ENCODE data around the gene MIDN. TPM values are rescaled to one million over a fixed set of nuclear protein-coding genes. Genes with fewer than 3 reads are reported as not detected.

Gene MIDN
- total and polyA plus RNA-seq, 10 of the 15 experiments (the other 5 are each of a cell fraction or from before 2014, with no cell fraction given): 0.38 to 51.5 (median 7.2) TPM

DNA sequence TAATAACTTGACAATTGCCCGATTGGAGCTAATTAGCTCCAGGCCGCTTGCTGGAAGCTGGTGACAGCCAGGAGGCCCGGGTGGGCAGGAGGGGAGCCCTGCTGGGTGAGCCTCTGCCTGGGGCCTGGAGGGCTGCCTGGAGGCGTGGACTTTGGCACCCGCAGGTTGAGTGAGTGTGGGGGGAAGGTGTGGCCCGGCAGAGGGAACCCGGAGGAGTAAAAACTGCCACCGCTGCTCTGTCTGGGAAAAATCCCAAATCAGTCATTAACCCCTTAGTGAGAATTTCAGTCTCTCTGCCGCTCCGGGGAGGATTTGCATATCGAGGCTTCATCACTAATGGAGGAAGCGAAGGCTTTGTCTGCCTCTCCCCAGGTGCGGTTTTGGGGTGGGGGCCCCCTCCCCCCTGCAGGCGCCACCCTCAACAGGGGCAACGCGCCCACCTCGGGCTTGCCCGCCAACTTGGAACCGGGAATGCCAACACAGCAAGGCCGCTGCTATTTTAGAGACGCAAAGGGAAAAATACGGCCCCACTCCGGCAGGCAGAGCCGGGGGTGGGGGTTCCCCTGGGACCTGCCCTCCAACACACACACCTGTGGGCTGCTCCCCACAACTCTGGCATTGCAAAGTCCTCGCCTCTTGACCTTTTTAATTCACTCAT lies 43.5 kb downstream of the MIDN start (continued):
- TF ChIP-seq, protein P1, sequence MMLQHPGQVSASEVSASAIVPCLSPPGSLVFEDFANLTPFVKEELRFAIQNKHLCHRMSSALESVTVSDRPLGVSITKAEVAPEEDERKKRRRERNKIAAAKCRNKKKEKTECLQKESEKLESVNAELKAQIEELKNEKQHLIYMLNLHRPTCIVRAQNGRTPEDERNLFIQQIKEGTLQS (IDR thresholded peaks at IDR 0.05; ENCODE audit: borderline replicate concordance, extremely low read depth, low read depth, low read length): no peak
- TF ChIP-seq, protein P2, sequence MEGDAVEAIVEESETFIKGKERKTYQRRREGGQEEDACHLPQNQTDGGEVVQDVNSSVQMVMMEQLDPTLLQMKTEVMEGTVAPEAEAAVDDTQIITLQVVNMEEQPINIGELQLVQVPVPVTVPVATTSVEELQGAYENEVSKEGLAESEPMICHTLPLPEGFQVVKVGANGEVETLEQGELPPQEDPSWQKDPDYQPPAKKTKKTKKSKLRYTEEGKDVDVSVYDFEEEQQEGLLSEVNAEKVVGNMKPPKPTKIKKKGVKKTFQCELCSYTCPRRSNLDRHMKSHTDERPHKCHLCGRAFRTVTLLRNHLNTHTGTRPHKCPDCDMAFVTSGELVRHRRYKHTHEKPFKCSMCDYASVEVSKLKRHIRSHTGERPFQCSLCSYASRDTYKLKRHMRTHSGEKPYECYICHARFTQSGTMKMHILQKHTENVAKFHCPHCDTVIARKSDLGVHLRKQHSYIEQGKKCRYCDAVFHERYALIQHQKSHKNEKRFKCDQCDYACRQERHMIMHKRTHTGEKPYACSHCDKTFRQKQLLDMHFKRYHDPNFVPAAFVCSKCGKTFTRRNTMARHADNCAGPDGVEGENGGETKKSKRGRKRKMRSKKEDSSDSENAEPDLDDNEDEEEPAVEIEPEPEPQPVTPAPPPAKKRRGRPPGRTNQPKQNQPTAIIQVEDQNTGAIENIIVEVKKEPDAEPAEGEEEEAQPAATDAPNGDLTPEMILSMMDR (IDR thresholded peaks at IDR 0.05 in 2 of 3, conservative IDR thresholded peaks at IDR 0.05 in 1 of 3; ENCODE audit: control insufficient read depth in 2 of 3, extremely low read depth in 1 of 3, insufficient read depth in 1 of 3, low read depth in 3 of 3, low read length in 3 of 3): no peak
- TF ChIP-seq, protein P3, sequence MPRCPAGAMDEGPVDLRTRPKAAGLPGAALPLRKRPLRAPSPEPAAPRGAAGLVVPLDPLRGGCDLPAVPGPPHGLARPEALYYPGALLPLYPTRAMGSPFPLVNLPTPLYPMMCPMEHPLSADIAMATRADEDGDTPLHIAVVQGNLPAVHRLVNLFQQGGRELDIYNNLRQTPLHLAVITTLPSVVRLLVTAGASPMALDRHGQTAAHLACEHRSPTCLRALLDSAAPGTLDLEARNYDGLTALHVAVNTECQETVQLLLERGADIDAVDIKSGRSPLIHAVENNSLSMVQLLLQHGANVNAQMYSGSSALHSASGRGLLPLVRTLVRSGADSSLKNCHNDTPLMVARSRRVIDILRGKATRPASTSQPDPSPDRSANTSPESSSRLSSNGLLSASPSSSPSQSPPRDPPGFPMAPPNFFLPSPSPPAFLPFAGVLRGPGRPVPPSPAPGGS (IDR thresholded peaks at IDR 0.05; ENCODE audit: borderline replicate concordance, insufficient read depth, low read depth, low read length, poor library complexity, severe bottlenecking): no peak
- TF ChIP-seq CHD2 (IDR thresholded peaks at IDR 0.05; ENCODE audit: borderline replicate concordance, low read depth, low read length): no peak
- TF ChIP-seq, protein P4, sequence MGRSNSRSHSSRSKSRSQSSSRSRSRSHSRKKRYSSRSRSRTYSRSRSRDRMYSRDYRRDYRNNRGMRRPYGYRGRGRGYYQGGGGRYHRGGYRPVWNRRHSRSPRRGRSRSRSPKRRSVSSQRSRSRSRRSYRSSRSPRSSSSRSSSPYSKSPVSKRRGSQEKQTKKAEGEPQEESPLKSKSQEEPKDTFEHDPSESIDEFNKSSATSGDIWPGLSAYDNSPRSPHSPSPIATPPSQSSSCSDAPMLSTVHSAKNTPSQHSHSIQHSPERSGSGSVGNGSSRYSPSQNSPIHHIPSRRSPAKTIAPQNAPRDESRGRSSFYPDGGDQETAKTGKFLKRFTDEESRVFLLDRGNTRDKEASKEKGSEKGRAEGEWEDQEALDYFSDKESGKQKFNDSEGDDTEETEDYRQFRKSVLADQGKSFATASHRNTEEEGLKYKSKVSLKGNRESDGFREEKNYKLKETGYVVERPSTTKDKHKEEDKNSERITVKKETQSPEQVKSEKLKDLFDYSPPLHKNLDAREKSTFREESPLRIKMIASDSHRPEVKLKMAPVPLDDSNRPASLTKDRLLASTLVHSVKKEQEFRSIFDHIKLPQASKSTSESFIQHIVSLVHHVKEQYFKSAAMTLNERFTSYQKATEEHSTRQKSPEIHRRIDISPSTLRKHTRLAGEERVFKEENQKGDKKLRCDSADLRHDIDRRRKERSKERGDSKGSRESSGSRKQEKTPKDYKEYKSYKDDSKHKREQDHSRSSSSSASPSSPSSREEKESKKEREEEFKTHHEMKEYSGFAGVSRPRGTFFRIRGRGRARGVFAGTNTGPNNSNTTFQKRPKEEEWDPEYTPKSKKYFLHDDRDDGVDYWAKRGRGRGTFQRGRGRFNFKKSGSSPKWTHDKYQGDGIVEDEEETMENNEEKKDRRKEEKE (IDR thresholded peaks at IDR 0.05): no peak
- peak; percentile 81; the same call in 2 of the 3 replicates for TF ChIP-seq POU2F2 (IDR thresholded peaks at IDR 0.05; ENCODE audit: borderline replicate concordance, low read depth, low read length)
- TF ChIP-seq SIN3A (IDR thresholded peaks at IDR 0.05; ENCODE audit: low read depth, low read length): no peak
- no peak for TF ChIP-seq TCF7 (IDR thresholded peaks at IDR 0.05; ENCODE audit: borderline replicate concordance)
- no peak for TF ChIP-seq NRF1 (conservative IDR thresholded peaks at IDR 0.05; ENCODE audit: low read depth, low read length)
- no peak for TF ChIP-seq BCL11A (IDR thresholded peaks at IDR 0.05; ENCODE audit: low read depth, low read length)
- no peak for TF ChIP-seq STAT1 (conservative IDR thresholded peaks at IDR 0.05)
- TF ChIP-seq, protein P5, sequence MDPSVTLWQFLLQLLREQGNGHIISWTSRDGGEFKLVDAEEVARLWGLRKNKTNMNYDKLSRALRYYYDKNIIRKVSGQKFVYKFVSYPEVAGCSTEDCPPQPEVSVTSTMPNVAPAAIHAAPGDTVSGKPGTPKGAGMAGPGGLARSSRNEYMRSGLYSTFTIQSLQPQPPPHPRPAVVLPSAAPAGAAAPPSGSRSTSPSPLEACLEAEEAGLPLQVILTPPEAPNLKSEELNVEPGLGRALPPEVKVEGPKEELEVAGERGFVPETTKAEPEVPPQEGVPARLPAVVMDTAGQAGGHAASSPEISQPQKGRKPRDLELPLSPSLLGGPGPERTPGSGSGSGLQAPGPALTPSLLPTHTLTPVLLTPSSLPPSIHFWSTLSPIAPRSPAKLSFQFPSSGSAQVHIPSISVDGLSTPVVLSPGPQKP (IDR thresholded peaks at IDR 0.05; ENCODE audit: low read depth, low read length): no peak
- TF ChIP-seq, protein P6, sequence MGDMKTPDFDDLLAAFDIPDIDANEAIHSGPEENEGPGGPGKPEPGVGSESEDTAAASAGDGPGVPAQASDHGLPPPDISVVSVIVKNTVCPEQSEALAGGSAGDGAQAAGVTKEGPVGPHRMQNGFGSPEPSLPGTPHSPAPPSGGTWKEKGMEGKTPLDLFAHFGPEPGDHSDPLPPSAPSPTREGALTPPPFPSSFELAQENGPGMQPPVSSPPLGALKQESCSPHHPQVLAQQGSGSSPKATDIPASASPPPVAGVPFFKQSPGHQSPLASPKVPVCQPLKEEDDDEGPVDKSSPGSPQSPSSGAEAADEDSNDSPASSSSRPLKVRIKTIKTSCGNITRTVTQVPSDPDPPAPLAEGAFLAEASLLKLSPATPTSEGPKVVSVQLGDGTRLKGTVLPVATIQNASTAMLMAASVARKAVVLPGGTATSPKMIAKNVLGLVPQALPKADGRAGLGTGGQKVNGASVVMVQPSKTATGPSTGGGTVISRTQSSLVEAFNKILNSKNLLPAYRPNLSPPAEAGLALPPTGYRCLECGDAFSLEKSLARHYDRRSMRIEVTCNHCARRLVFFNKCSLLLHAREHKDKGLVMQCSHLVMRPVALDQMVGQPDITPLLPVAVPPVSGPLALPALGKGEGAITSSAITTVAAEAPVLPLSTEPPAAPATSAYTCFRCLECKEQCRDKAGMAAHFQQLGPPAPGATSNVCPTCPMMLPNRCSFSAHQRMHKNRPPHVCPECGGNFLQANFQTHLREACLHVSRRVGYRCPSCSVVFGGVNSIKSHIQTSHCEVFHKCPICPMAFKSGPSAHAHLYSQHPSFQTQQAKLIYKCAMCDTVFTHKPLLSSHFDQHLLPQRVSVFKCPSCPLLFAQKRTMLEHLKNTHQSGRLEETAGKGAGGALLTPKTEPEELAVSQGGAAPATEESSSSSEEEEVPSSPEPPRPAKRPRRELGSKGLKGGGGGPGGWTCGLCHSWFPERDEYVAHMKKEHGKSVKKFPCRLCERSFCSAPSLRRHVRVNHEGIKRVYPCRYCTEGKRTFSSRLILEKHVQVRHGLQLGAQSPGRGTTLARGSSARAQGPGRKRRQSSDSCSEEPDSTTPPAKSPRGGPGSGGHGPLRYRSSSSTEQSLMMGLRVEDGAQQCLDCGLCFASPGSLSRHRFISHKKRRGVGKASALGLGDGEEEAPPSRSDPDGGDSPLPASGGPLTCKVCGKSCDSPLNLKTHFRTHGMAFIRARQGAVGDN (IDR thresholded peaks at IDR 0.05): no peak
- no peak for TF ChIP-seq HDAC2 (IDR thresholded peaks at IDR 0.05)
- TF ChIP-seq JUND (IDR thresholded peaks at IDR 0.05; ENCODE audit: low read depth, low read length): no peak
- TF ChIP-seq NFYB (IDR thresholded peaks at IDR 0.05; ENCODE audit: insufficient read depth, low read depth, low read length): no peak
- peak; percentile 87 for TF ChIP-seq MEF2B (IDR thresholded peaks at IDR 0.05; ENCODE audit: partially characterized antibody, poor library complexity, severe bottlenecking)

Measured in GM12878 (cell line).